IPS DF 4.7 (cell line): ENCODE results near the gene TMCO4.

ENCODE experiments used
- DNase-seq: peaks from one replicate; pipeline ENCODE4 v3.0.0-alpha.2; 2013; ENCODE audit warnings: low spot score; ENCODE audit errors: extremely low read depth

The TMCO4 gene

GRCh38 chr1:19776287-19776686, 23.4 kb downstream of the TMCO4 start:
- DNase-seq, result no peak

- no peak for DNase-seq
Observed at GRCh38 chr1:19775831-19776230, 23.9 kb downstream of the TMCO4 start.

- DNase-seq, result no peak
Observed at GRCh38 chr1:19775317-19775716, 24.4 kb downstream of the TMCO4 start.

GRCh38 chr1:19774180-19774785, 25.4 kb downstream of the TMCO4 start:
- no peak for DNase-seq

- DNase-seq, result no peak
Observed at GRCh38 chr1:19773485-19773884, 26.2 kb downstream of the TMCO4 start.

GRCh38 chr1:19772053-19772452, 27.7 kb downstream of the TMCO4 start:
- DNase-seq, result no peak

GRCh38 chr1:19771350-19771749, 28.4 kb downstream of the TMCO4 start:
- no peak for DNase-seq

- DNase-seq, result no peak
Observed at GRCh38 chr1:19770436-19771190, 29.1 kb downstream of the TMCO4 start.

- DNase-seq, result no peak
Observed at GRCh38 chr1:19769211-19769932, 30.3 kb downstream of the TMCO4 start.

- no peak for DNase-seq
Observed at GRCh38 chr1:19768353-19769210, 31.1 kb downstream of the TMCO4 start.

- no peak for DNase-seq
Observed at GRCh38 chr1:19765623-19766022, 34.1 kb downstream of the TMCO4 start.

- DNase-seq, result no peak
Observed at GRCh38 chr1:19764848-19765247, 34.9 kb downstream of the TMCO4 start.

GRCh38 chr1:19762175-19762779, 37.4 kb downstream of the TMCO4 start:
- DNase-seq, result no peak

GRCh38 chr1:19759740-19760089, 40.0 kb downstream of the TMCO4 start:
- no peak for DNase-seq

- DNase-seq, result no peak
Observed at GRCh38 chr1:19758227-19758830, 41.4 kb downstream of the TMCO4 start.

- DNase-seq, result no peak
Observed at GRCh38 chr1:19757641-19758040, 42.1 kb downstream of the TMCO4 start.

GRCh38 chr1:19756480-19756879, 43.2 kb downstream of the TMCO4 start:
- DNase-seq, result no peak

GRCh38 chr1:19754482-19754881, 45.2 kb downstream of the TMCO4 start:
- DNase-seq, result no peak

GRCh38 chr1:19752083-19752696, 47.5 kb downstream of the TMCO4 start:
- DNase-seq, result no peak

GRCh38 chr1:19750882-19751276, 48.8 kb downstream of the TMCO4 start:
- DNase-seq, result no peak
